Measurements from ENCODE around the gene AP2M1. TPM values are rescaled to one million over a fixed set of nuclear protein-coding genes. Genes with fewer than 3 reads are reported as not detected.

AP2M1 gene
- polyA plus RNA-seq, 2 of the 4 experiments (the other 2 are of a cell fraction), result 274 to 298 TPM

- no peak for TF ChIP-seq HOXA7 (CRISPR knock-in tag; IDR thresholded peaks at IDR 0.05)
- no peak for TF ChIP-seq NFE2L2 (conservative IDR thresholded peaks at IDR 0.05; ENCODE audit: low read length)
- TF ChIP-seq CHD2 (IDR thresholded peaks at IDR 0.05; ENCODE audit: low read length, partially characterized antibody), result no peak
- no peak for TF ChIP-seq MAZ (IDR thresholded peaks at IDR 0.05; ENCODE audit: borderline replicate concordance, low read depth, low read length)
- no peak for TF ChIP-seq RNF2 (IDR thresholded peaks at IDR 0.05; ENCODE audit: borderline replicate concordance, low read depth)
Observed at GRCh38 chr3:184186902-184187207, 12.2 kb downstream of the AP2M1 start (continued).

- Histone ChIP-seq H3K27ac (no peak overlapping the region), H3K4me1 (peaks cover 12% of the 10 kb centered on the region; the same call in 2 of the 3 replicates), H3K4me2 (no peak overlapping the region), H3K9me3 (no peaks in the 10 kb centered on the region), H3K4me3 (no peak overlapping the region)
- TF ChIP-seq EP300 (IDR thresholded peaks at IDR 0.05) (no peak), FOSB (CRISPR knock-in tag; IDR thresholded peaks at IDR 0.05) (no peak), RCOR1 (IDR thresholded peaks at IDR 0.05; ENCODE audit: low read depth, low read length) (no peak), RAD21 (conservative IDR thresholded peaks at IDR 0.05 in 1 of 2, IDR thresholded peaks at IDR 0.05 in 1 of 2) (no peak), USF2 (IDR thresholded peaks at IDR 0.05) (no peak), NFE2L2 (conservative IDR thresholded peaks at IDR 0.05; ENCODE audit: low read length) (no peak), HOXB13 (CRISPR knock-in tag; IDR thresholded peaks at IDR 0.05; ENCODE audit: low read depth) (no peak), CEBPB (IDR thresholded peaks at IDR 0.05) (no peak), NPAS2 (CRISPR knock-in tag; IDR thresholded peaks at IDR 0.05; ENCODE audit: borderline replicate concordance) (no peak), SREBF2 (IDR thresholded peaks at IDR 0.05) (no peak), MAFK (IDR thresholded peaks at IDR 0.05; ENCODE audit: partially characterized antibody) (no peak), ZSCAN20 (CRISPR knock-in tag; IDR thresholded peaks at IDR 0.05) (no peak), EHF (CRISPR knock-in tag; IDR thresholded peaks at IDR 0.05) (no peak), HEYL (CRISPR knock-in tag; IDR thresholded peaks at IDR 0.05) (no peak)
- 92% methylated on average over 15 of the region's 17 CpGs for WGBS (ENCODE audit: missing lambda C conversion rate)
- DNase-seq (ENCODE audit: low read depth in 1 of 2, low spot score in 1 of 2) (no peak), FAIRE-seq (no peak), ATAC-seq (no peak)
- ChIA-PET POLR2A (no interaction called here), CTCF (no interaction called here)
Observed at GRCh38 chr3:184188080-184188479, 13.4 kb downstream of the AP2M1 start.

- Histone ChIP-seq H3K27ac (no peak overlapping the region), H3K4me2 (no peak overlapping the region), H3K9me3 (no peaks in the 10 kb centered on the region), H3K4me1 (peaks cover 12% of the 10 kb centered on the region; the same call in 2 of the 3 replicates), H3K4me3 (no peak overlapping the region)
- ATAC-seq (no peak), FAIRE-seq (no peak), DNase-seq (ENCODE audit: low read depth in 1 of 2, low spot score in 1 of 2) (no peak)
- CTCF ChIA-PET, result interaction anchor here (1.2 to 1.3 kb wide), 2 partner anchors 9 to 39 kb away, joined by 3 to 4 read pairs; no protein-coding TSS in a partner anchor
- POLR2A ChIA-PET, result no interaction called here
- 92% methylated on average over 9 of the region's 13 CpGs for WGBS (ENCODE audit: missing lambda C conversion rate)
- no peak for TF ChIP-seq JUN (IDR thresholded peaks at IDR 0.05)
- no peak for TF ChIP-seq GATA3 (IDR thresholded peaks at IDR 0.05; ENCODE audit: borderline replicate concordance)
- no peak for TF ChIP-seq ATOH8 (CRISPR knock-in tag; IDR thresholded peaks at IDR 0.05; ENCODE audit: low read depth)
- TF ChIP-seq RAD21 (conservative IDR thresholded peaks at IDR 0.05 in 1 of 2, IDR thresholded peaks at IDR 0.05 in 1 of 2), result no peak
- TF ChIP-seq FOSL2 (IDR thresholded peaks at IDR 0.05), result no peak
- TF ChIP-seq FOSL2 (CRISPR knock-in tag; IDR thresholded peaks at IDR 0.05), result no peak
- no peak for TF ChIP-seq HOXA7 (CRISPR knock-in tag; IDR thresholded peaks at IDR 0.05)
- no peak for TF ChIP-seq KDM5A (IDR thresholded peaks at IDR 0.05)
- no peak for TF ChIP-seq SMC3 (IDR thresholded peaks at IDR 0.05)
- TF ChIP-seq CBX2 (IDR thresholded peaks at IDR 0.05; ENCODE audit: borderline replicate concordance, low read depth), result no peak
- TF ChIP-seq HMGXB4 (CRISPR knock-in tag; IDR thresholded peaks at IDR 0.05; ENCODE audit: borderline replicate concordance), result no peak
- no peak for TF ChIP-seq NFE2L2 (conservative IDR thresholded peaks at IDR 0.05; ENCODE audit: low read length)
- TF ChIP-seq PBX3 (IDR thresholded peaks at IDR 0.05), result no peak
- no peak for TF ChIP-seq CTCF (IDR thresholded peaks at IDR 0.05)
- no peak for TF ChIP-seq RFX5 (IDR thresholded peaks at IDR 0.05)
- TF ChIP-seq TFCP2L1 (CRISPR knock-in tag; IDR thresholded peaks at IDR 0.05), result no peak
- no peak for TF ChIP-seq ZNF302 (CRISPR knock-in tag; IDR thresholded peaks at IDR 0.05)
- TF ChIP-seq ZC3H11A (IDR thresholded peaks at IDR 0.05), result no peak
Observed at GRCh38 chr3:184189421-184189820, 14.8 kb downstream of the AP2M1 start.
